Erythroblast (primary cell): ENCODE data around the gene SBF2.

Experiments used
- GATA1 ChIP-seq: IDR thresholded peaks from 2 replicates; pipeline ENCODE4 v1.6.1; 2011; ENCODE audit warnings: low read depth, mild to moderate bottlenecking, control low read depth, low read length, moderate library complexity
- POLR2A ChIP-seq: IDR thresholded peaks from 2 replicates; pipeline ENCODE4 v1.6.1; 2011; ENCODE audit warnings: mild to moderate bottlenecking, low read length

GRCh38 chr11:9936754-9937153 is 357.3 kb downstream of the SBF2 start:
- TF ChIP-seq POLR2A (no peak), GATA1 (no peak)
